Fibroblast of lung (primary cell): ENCODE results near the gene CAMTA1. TPM values are rescaled to one million over a fixed set of nuclear protein-coding genes. Genes with fewer than 3 reads are reported as not detected.

Experiments used
- DNase-seq, 2 donors: peaks; one replicate each; pipeline versions ENCODE4 v3.0.0 to v3.0.0-alpha.2; 2010; ENCODE audit warnings: low read depth in 2 of 2
- H2AFZ ChIP-seq: 2 replicates; pipeline ENCODE4 v1.5.1; 2012; ENCODE audit warnings: low read length, control low read depth, inconsistent platforms
- H3K27ac ChIP-seq: 2 replicates; pipeline ENCODE4 v1.5.1; 2011; ENCODE audit warnings: low read length, control low read depth; ENCODE audit not compliant: insufficient read depth
- H3K27me3 ChIP-seq: 2 replicates; pipeline ENCODE4 v1.5.1; 2011; ENCODE audit warnings: mild to moderate bottlenecking, low read length; ENCODE audit not compliant: control insufficient read depth, insufficient read depth
- H3K36me3 ChIP-seq: 2 replicates; pipeline ENCODE4 v1.5.1; 2011; ENCODE audit warnings: low read length; ENCODE audit not compliant: control insufficient read depth, insufficient read depth
- H3K4me1 ChIP-seq: 2 replicates; pipeline ENCODE4 v1.5.1; 2011; ENCODE audit warnings: low read length; ENCODE audit not compliant: control insufficient read depth, insufficient read depth; ENCODE audit errors: extremely low read depth
- H3K4me2 ChIP-seq: 2 replicates; pipeline ENCODE4 v1.5.1; 2011; ENCODE audit warnings: low read length, control low read depth; ENCODE audit not compliant: insufficient read depth; ENCODE audit errors: extremely low read depth
- H3K4me3 ChIP-seq, 4 experiments: fragments of 200-600 bp in 1 of 4; sonication (generic) in 1 of 4; replicated peaks in 1 of 4; 2 replicates each; pipeline ENCODE4 v1.5.1; 2011 to 2016; ENCODE audit warnings: low read length in 4 of 4, low read depth in 3 of 4, mild to moderate bottlenecking in 3 of 4, control low read depth in 2 of 4, inconsistent platforms in 1 of 4, mixed read lengths in 1 of 4; ENCODE audit not compliant: insufficient read depth in 1 of 4; ENCODE audit errors: control extremely low read depth in 1 of 4
- H3K79me2 ChIP-seq: 2 replicates; pipeline ENCODE4 v1.5.1; 2012; ENCODE audit warnings: mild to moderate bottlenecking, low read length, inconsistent platforms; ENCODE audit not compliant: control insufficient read depth, insufficient read depth
- H3K9ac ChIP-seq: 2 replicates; pipeline ENCODE4 v1.5.1; 2011; ENCODE audit warnings: mild to moderate bottlenecking, low read length, control low read depth; ENCODE audit not compliant: insufficient read depth
- H3K9me3 ChIP-seq: 2 replicates; pipeline ENCODE4 v1.5.1; 2012; ENCODE audit warnings: low read depth, low read length; ENCODE audit not compliant: control insufficient read depth, insufficient read depth
- H4K20me1 ChIP-seq: 2 replicates; pipeline ENCODE4 v1.5.1; 2011; ENCODE audit warnings: low read length; ENCODE audit not compliant: control insufficient read depth, insufficient read depth; ENCODE audit errors: extremely low read depth
- CTCF ChIP-seq, 2 donors: IDR thresholded peaks in 1 of 2; conservative IDR thresholded peaks in 1 of 2; 1 replicate in 1 of 2; 2 replicates in 1 of 2; pipeline ENCODE4 v1.5.1; 2011 to 2012; ENCODE audit warnings: low read length in 2 of 2, control low read depth in 1 of 2, inconsistent platforms in 1 of 2, low read depth in 1 of 2, mild to moderate bottlenecking in 1 of 2
- EZH2 ChIP-seq: IDR thresholded peaks from 2 replicates; pipeline ENCODE4 v1.5.1; 2012; ENCODE audit warnings: low read length, control low read depth, mild to moderate bottlenecking; ENCODE audit errors: missing control alignments
- polyA plus RNA-seq, 2 donors: library from polyadenylated mRNA; depleted of rRNA in 1 of 2; stranded (reverse) in 1 of 2; unstranded in 1 of 2; fragments of >200 nt; gene quantifications; 2 replicates each; pipeline ENCODE4 v1.2.1, GENCODE V29; 2011 to 2012; ENCODE audit warnings: missing spikeins in 1 of 2
- total RNA-seq: library from RNA; depleted of rRNA; stranded (reverse); fragments of >200 nt; gene quantifications from 2 replicates; pipeline ENCODE4 v1.2.1, GENCODE V29; 2014

Gene CAMTA1
- total and polyA plus RNA-seq, 2 donors (not counting 1 experiment from before 2014, with no cell fraction given) = 47.6 to 86.0 TPM

- Histone ChIP-seq H3K36me3 (no peaks in the 10 kb centered on the region), H3K27me3 (no peaks in the 10 kb centered on the region), H3K4me3 (no peak overlapping the region), H2AFZ (no peak overlapping the region), H3K9ac (no peak overlapping the region), H3K27ac (no peak overlapping the region), H3K4me2 (no peak overlapping the region), H3K4me1 (no peaks in the 10 kb centered on the region), H3K9me3 (no peaks in the 10 kb centered on the region), H4K20me1 (no peaks in the 10 kb centered on the region), H3K79me2 (no peaks in the 10 kb centered on the region)
- DNase-seq = peak in 1 of 2 donors; percentile 72
- TF ChIP-seq EZH2 = no peak
- no peak for TF ChIP-seq CTCF (conservative IDR thresholded peaks at IDR 0.05 in 1 of 2, IDR thresholded peaks at IDR 0.05 in 1 of 2; ENCODE audit: low read depth in 1 of 2, low read length in 2 of 2)
Measured at GRCh38 chr1:7526867-7527732, 741.8 kb downstream of the CAMTA1 start.

- no peak overlapping the region for H3K27ac ChIP-seq
Measured at GRCh38 chr1:7527733-7528045, 742.4 kb downstream of the CAMTA1 start.

More at GRCh38 chr1:7527733-7528045, 742.4 kb downstream of the CAMTA1 start:
- H3K9me3 ChIP-seq = no peaks in the 10 kb centered on the region
- no peak overlapping the region for H3K4me2 ChIP-seq
- DNase-seq = no peak
- no peaks in the 10 kb centered on the region for H3K79me2 ChIP-seq
- no peaks in the 10 kb centered on the region for H3K4me1 ChIP-seq
- H2AFZ ChIP-seq = no peak overlapping the region
- H4K20me1 ChIP-seq = no peaks in the 10 kb centered on the region
- no peaks in the 10 kb centered on the region for H3K27me3 ChIP-seq
- no peaks in the 10 kb centered on the region for H3K36me3 ChIP-seq
- no peak overlapping the region for H3K4me3 ChIP-seq
- TF ChIP-seq EZH2 (no peak), CTCF (conservative IDR thresholded peaks at IDR 0.05 in 1 of 2, IDR thresholded peaks at IDR 0.05 in 1 of 2; ENCODE audit: low read depth in 1 of 2, low read length in 2 of 2) (no peak)
- H3K9ac ChIP-seq = no peak overlapping the region
